Sigmoid colon (tissue), 3 donors: Measurements from ENCODE around the gene CHADL.

Source experiments
- POLR2A ChIP-seq, 2 donors: fragments of 450-650 bp; IDR thresholded peaks; one replicate each; pipeline ENCODE4 v1.6.1; 2016; ENCODE audit warnings: antibody characterized with exemption in 2 of 2, mild to moderate bottlenecking in 2 of 2, moderate library complexity in 2 of 2
- TF ChIP-seq, protein P1 (sequence below), 4 experiments: fragments of 450-650 bp in 3 of 4; fragments of 200-600 bp in 1 of 4; IDR thresholded peaks; one replicate each; pipeline ENCODE4 v1.5.1; 2016 to 2019; ENCODE audit warnings: antibody characterized with exemption in 4 of 4, mild to moderate bottlenecking in 3 of 4, moderate library complexity in 2 of 4

GRCh38 chr22:41191467-41191866 is 49.3 kb downstream of the CHADL start:
- TF ChIP-seq, protein P1, sequence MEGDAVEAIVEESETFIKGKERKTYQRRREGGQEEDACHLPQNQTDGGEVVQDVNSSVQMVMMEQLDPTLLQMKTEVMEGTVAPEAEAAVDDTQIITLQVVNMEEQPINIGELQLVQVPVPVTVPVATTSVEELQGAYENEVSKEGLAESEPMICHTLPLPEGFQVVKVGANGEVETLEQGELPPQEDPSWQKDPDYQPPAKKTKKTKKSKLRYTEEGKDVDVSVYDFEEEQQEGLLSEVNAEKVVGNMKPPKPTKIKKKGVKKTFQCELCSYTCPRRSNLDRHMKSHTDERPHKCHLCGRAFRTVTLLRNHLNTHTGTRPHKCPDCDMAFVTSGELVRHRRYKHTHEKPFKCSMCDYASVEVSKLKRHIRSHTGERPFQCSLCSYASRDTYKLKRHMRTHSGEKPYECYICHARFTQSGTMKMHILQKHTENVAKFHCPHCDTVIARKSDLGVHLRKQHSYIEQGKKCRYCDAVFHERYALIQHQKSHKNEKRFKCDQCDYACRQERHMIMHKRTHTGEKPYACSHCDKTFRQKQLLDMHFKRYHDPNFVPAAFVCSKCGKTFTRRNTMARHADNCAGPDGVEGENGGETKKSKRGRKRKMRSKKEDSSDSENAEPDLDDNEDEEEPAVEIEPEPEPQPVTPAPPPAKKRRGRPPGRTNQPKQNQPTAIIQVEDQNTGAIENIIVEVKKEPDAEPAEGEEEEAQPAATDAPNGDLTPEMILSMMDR (IDR thresholded peaks at IDR 0.05) = no peak
- TF ChIP-seq POLR2A (IDR thresholded peaks at IDR 0.05) = no peak
